ENCODE data around the gene FBP1.

Gene FBP1

DNA sequence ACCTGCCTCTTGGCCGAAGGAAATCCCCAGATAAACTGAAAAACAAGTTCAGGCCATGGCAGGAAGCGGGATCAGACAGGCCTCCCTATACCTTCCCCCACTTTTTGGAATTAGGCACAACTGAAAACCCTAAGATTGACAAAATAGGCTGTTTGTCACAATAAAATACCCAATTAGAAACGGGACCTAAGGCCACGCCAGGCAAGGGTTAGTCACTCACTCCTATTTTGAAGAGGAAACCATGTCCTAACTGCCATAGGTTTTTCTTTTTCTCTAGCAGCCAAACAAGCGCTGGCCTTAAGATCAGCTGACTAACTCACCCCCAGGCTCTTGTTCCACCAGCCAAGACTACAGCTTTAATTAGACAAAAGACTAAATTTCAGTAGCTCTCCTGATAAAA is 57.6 kb downstream of the FBP1 start:
- no peak for DNase-seq
- no peak overlapping the region for H3K4me3 ChIP-seq (ENCODE audit: low read depth, low read length)
- H3K27me3 ChIP-seq (ENCODE audit: insufficient read depth, low read depth, severe bottlenecking), result no peaks in the 10 kb centered on the region
- no peak overlapping the region for H3K27ac ChIP-seq
- H3K9me3 ChIP-seq (ENCODE audit: severe bottlenecking), result no peaks in the 10 kb centered on the region
- TF ChIP-seq, protein P1, sequence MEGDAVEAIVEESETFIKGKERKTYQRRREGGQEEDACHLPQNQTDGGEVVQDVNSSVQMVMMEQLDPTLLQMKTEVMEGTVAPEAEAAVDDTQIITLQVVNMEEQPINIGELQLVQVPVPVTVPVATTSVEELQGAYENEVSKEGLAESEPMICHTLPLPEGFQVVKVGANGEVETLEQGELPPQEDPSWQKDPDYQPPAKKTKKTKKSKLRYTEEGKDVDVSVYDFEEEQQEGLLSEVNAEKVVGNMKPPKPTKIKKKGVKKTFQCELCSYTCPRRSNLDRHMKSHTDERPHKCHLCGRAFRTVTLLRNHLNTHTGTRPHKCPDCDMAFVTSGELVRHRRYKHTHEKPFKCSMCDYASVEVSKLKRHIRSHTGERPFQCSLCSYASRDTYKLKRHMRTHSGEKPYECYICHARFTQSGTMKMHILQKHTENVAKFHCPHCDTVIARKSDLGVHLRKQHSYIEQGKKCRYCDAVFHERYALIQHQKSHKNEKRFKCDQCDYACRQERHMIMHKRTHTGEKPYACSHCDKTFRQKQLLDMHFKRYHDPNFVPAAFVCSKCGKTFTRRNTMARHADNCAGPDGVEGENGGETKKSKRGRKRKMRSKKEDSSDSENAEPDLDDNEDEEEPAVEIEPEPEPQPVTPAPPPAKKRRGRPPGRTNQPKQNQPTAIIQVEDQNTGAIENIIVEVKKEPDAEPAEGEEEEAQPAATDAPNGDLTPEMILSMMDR (IDR thresholded peaks at IDR 0.05; ENCODE audit: low read depth, low read length), result no peak
- no peaks in the 10 kb centered on the region for H3K36me3 ChIP-seq

DNA sequence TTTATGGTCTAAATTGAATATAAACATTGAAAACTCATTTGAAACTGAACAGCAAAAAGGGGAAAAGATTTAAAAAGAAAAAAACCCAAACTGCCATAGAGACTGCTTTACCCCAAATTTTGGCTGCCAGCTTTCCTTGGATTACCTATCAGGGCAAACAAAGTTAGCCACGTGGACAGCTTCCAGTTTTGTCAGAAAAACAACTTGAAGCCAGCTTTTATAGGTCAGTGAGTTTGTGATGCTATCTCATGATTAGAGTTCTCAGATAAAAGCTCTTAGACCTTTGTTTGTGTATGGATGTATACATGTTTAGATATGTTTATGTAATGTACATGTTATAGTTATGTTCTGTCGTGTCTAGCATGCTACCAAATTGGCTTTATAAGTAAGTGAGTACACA is 61.7 kb downstream of the FBP1 start:
- no peak overlapping the region for H3K4me3 ChIP-seq (ENCODE audit: low read depth, low read length)
- TF ChIP-seq, protein P1 (IDR thresholded peaks at IDR 0.05; ENCODE audit: low read depth, low read length), result no peak
- H3K36me3 ChIP-seq, result no peaks in the 10 kb centered on the region
- no peaks in the 10 kb centered on the region for H3K9me3 ChIP-seq (ENCODE audit: severe bottlenecking)
- H3K27me3 ChIP-seq (ENCODE audit: insufficient read depth, low read depth, severe bottlenecking), result no peaks in the 10 kb centered on the region
- no peak for DNase-seq
- no peak overlapping the region for H3K27ac ChIP-seq

DNA sequence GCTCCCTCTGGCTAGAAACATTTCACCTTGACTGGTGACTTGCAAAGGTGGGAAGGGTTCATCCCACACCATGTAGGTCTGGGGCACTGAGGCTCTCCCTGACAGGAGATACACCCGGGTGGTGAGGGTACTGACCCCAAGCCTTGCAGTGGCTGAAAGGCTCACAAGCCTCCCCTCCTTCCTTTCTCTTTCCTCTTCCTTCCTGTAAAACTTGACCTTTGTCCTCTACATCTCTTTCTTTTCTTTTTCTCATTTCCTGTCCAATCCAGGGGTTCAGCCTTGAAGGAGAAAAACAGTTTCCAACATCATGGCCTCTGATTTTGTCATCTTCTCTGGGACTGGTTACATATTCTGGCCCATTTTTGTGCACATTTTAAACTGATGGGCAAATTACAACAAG is 62.3 kb downstream of the FBP1 start:
- Histone ChIP-seq H3K27me3 (ENCODE audit: insufficient read depth, low read depth, severe bottlenecking) (no peaks in the 10 kb centered on the region), H3K4me3 (ENCODE audit: low read depth, low read length) (no peak overlapping the region), H3K36me3 (no peaks in the 10 kb centered on the region), H3K27ac (no peak overlapping the region), H3K9me3 (ENCODE audit: severe bottlenecking) (no peaks in the 10 kb centered on the region)
- DNase-seq, result no peak
- TF ChIP-seq, protein P1 (IDR thresholded peaks at IDR 0.05; ENCODE audit: low read depth, low read length), result no peak

DNA sequence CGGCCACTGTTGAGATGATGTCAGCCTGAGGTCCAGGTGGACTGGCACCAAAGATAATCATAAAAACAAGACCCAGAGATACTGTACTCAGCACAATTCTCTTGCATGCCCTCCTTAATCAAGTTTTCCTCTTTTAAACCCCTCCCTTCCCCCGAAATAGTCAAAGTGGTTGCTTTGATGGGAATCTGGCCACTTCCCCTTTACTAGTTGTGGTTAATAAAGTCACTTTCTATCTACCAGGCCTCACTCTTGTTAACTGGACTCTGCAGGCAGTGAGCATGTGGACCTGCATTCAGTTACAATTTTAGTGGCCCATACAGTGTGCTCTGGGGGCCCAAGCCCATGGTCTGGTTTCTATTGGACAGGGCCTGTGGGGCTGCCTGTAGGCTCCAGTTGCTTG is 63.2 kb downstream of the FBP1 start:
- Histone ChIP-seq H3K27me3 (ENCODE audit: insufficient read depth, low read depth, severe bottlenecking) (no peaks in the 10 kb centered on the region), H3K27ac (no peak overlapping the region), H3K9me3 (ENCODE audit: severe bottlenecking) (no peaks in the 10 kb centered on the region), H3K36me3 (no peaks in the 10 kb centered on the region), H3K4me3 (ENCODE audit: low read depth, low read length) (no peak overlapping the region)
- no peak for DNase-seq
- TF ChIP-seq, protein P1 (IDR thresholded peaks at IDR 0.05; ENCODE audit: low read depth, low read length), result no peak

DNA sequence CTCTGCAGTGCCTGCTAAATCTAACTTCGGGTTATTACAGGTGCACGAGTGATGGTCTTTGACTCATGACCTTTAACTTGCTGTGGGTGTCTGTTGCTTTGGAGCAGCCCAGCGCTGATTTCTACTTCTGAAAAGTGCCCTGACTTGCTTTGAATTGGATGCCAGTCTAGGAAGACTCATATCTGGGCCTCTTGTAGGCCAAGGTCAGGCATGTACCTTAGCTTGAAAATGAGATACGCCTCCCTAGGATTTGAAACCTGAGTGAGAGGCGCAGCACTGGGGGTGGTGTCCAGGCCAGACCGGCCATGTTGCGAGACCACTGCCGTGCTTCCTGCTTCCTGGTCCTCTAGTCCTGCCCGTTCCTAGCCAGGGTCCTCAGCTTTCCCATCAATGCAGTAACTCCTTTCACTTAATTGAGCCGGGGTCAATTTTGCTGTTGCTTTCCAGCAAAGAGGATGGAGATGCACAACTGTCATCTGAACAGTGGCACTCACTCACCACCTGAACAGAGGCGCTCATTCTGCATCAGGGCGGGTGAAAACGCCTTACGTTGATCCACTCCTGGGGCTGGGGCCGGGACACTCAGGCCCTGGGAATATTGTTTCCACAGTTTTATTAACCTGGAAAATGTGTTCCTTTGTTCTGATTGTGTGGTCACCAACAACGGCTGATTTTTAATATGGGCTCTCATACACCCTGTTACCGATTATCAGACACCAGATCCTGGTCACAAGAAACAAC is 70.2 kb downstream of the FBP1 start:
- H3K4me3 ChIP-seq (ENCODE audit: low read depth, low read length), result no peak overlapping the region
- DNase-seq, result no peak
- H3K27me3 ChIP-seq (ENCODE audit: insufficient read depth, low read depth, severe bottlenecking), result no peaks in the 10 kb centered on the region
- H3K36me3 ChIP-seq, result no peaks in the 10 kb centered on the region
- H3K9me3 ChIP-seq (ENCODE audit: severe bottlenecking), result no peaks in the 10 kb centered on the region
- TF ChIP-seq, protein P1 (IDR thresholded peaks at IDR 0.05; ENCODE audit: low read depth, low read length), result no peak
- no peak overlapping the region for H3K27ac ChIP-seq

All from WERI-Rb-1 (cell line).